Esophagus (tissue), 2 donors: Measurements from ENCODE around the gene LGALS4. TPM values are rescaled to one million over a fixed set of nuclear protein-coding genes. Genes with fewer than 3 reads are reported as not detected.
"Not testable (repeated sequence)": the region's sequence is repeated elsewhere in the genome, so short reads cannot be mapped to it uniquely, and the experiment has no call there.

Experiments used
- H3K27ac ChIP-seq, 2 donors: one replicate each; pipeline ENCODE4 v1.5.1; 2013; ENCODE audit warnings: low read depth in 2 of 2, mild to moderate bottlenecking in 2 of 2, inconsistent platforms in 1 of 2, low read length in 1 of 2, moderate library complexity in 1 of 2
- H3K27me3 ChIP-seq, 2 donors: one replicate each; pipeline ENCODE4 v1.6.1; 2013; ENCODE audit warnings: low read length in 2 of 2, control low read depth in 1 of 2, mild to moderate bottlenecking in 1 of 2; ENCODE audit not compliant: insufficient read depth in 2 of 2, control insufficient read depth in 1 of 2
- H3K36me3 ChIP-seq, 2 donors: one replicate each; pipeline ENCODE4 v1.6.1; 2013; ENCODE audit warnings: low read length in 1 of 2; ENCODE audit not compliant: control insufficient read depth in 2 of 2, insufficient read depth in 2 of 2
- H3K4me1 ChIP-seq, 2 donors: one replicate each; pipeline ENCODE4 v1.6.1; 2013; ENCODE audit warnings: low read length in 1 of 2; ENCODE audit not compliant: control insufficient read depth in 2 of 2, insufficient read depth in 2 of 2
- H3K4me3 ChIP-seq, 2 donors: one replicate each; pipeline ENCODE4 v1.5.1; 2013; ENCODE audit warnings: low read length in 2 of 2, mild to moderate bottlenecking in 2 of 2, low read depth in 1 of 2, moderate library complexity in 1 of 2
- H3K9me3 ChIP-seq, 2 donors: one replicate each; pipeline ENCODE4 v1.6.1; 2013; ENCODE audit warnings: mild to moderate bottlenecking in 2 of 2, low read depth in 1 of 2, low read length in 1 of 2, moderate library complexity in 1 of 2; ENCODE audit not compliant: control insufficient read depth in 2 of 2, insufficient read depth in 1 of 2
- WGBS, 2 donors: extraction: QIAGEN DNeasy Blood & Tissue Kit; methylation state at CpG; one replicate each; pipeline ENCODE4 v1.1.7; 2013; 5-methylcytosine and 5-hydroxymethylcytosine counted together
- polyA plus RNA-seq, 2 donors: library from polyadenylated mRNA; stranded (reverse); fragments of 200-250 nt; gene quantifications; one replicate each; pipeline ENCODE4 v1.2.3, GENCODE V29; 2013
- donor health status: healthy with polysubstance abuse.
- donor health status: Bipolar disorder and iron deficiency.

The LGALS4 gene
- polyA plus RNA-seq, 2 donors, result 0.66 to 2.3 TPM

GRCh38 chr19:38790507-38791403 lies 22.0 kb downstream of the LGALS4 start:
- H3K4me1 ChIP-seq, result peaks cover 3 to 15% of the 10 kb centered on the region in 2 donors

GRCh38 chr19:38788478-38789243 lies 24.1 kb downstream of the LGALS4 start, which contains the start of gene LGALS7B:
TSS of gene LGALS7B (plus strand) at chr19:38789200. CDS start at chr19:38789227, 27 bp downstream.
- no peaks in the 10 kb centered on the region for H3K9me3 ChIP-seq
- peaks cover 3 to 14% of the 10 kb centered on the region in 2 donors for H3K4me1 ChIP-seq
- H3K27me3 ChIP-seq, result no peaks in the 10 kb centered on the region
- 47 to 59% methylated on average over 10 to 13 of the region's 17 CpGs for WGBS, 2 donors
- H3K27ac ChIP-seq, result peak within 1 kb of the TSS; percentile 93 to 95
- H3K36me3 ChIP-seq, result no peaks in the 10 kb centered on the region
- peak within 1 kb of the TSS in 1 of 2 donors; percentile 0 for H3K4me3 ChIP-seq

More at GRCh38 chr19:38790507-38791403, 22.0 kb downstream of the LGALS4 start:
- WGBS, 2 donors, result 43 to 63% methylated on average over 14 to 19 of the region's 49 CpGs
- peak overlapping the region; percentile 77 to 89 for H3K27ac ChIP-seq
- H3K4me3 ChIP-seq, result peak overlapping the region in 1 of 2 donors; percentile 11
- not testable (repeated sequence) for H3K36me3 ChIP-seq, H3K27me3 ChIP-seq, H3K9me3 ChIP-seq

- H3K27me3 ChIP-seq, result no peaks in the 10 kb centered on the region
- no peak overlapping the region for H3K4me3 ChIP-seq
- H3K4me1 ChIP-seq, result peaks cover 3 to 8% of the 10 kb centered on the region in 2 donors
- H3K36me3 ChIP-seq, result no peaks in the 10 kb centered on the region
- peak overlapping the region; percentile 85 to 87 for H3K27ac ChIP-seq
- H3K9me3 ChIP-seq, result no peaks in the 10 kb centered on the region
- WGBS, 2 donors, result 54 to 61% methylated on average over 11 of the region's 11 CpGs
These were observed 26.0 kb downstream of the LGALS4 start for GRCh38 chr19:38786572-38787265.

- 92 to 94% methylated on average over 3 of the region's 3 CpGs for whole genome bisulfite sequencing, 2 donors
- not testable (repeated sequence) for H3K36me3 ChIP-seq, H3K4me1 ChIP-seq, H3K27me3 ChIP-seq, H3K27ac ChIP-seq, H3K4me3 ChIP-seq, H3K9me3 ChIP-seq
These were observed 26.7 kb downstream of the LGALS4 start for GRCh38 chr19:38786061-38786460.

GRCh38 chr19:38785187-38785699 lies 27.5 kb downstream of the LGALS4 start:
- peaks cover 3 to 8% of the 10 kb centered on the region in 2 donors for H3K4me1 ChIP-seq
- no peak overlapping the region for H3K27ac ChIP-seq
- H3K4me3 ChIP-seq, result no peak overlapping the region
- no peaks in the 10 kb centered on the region for H3K27me3 ChIP-seq
- H3K36me3 ChIP-seq, result no peaks in the 10 kb centered on the region
- WGBS, 2 donors, result 95 to 97% methylated on average over 7 of the region's 7 CpGs
- no peaks in the 10 kb centered on the region for H3K9me3 ChIP-seq

GRCh38 chr19:38784224-38784623 lies 28.5 kb downstream of the LGALS4 start:
- H3K27ac ChIP-seq, result no peak overlapping the region
- no peak overlapping the region for H3K4me3 ChIP-seq
- no peaks in the 10 kb centered on the region for H3K27me3 ChIP-seq
- no peaks in the 10 kb centered on the region for H3K36me3 ChIP-seq
- 69 to 82% methylated on average over 3 of the region's 3 CpGs for WGBS, 2 donors
- no peaks in the 10 kb centered on the region for H3K9me3 ChIP-seq
- peaks cover 3 to 8% of the 10 kb centered on the region in 2 donors for H3K4me1 ChIP-seq

- 90 to 94% methylated on average over 13 of the region's 13 CpGs for WGBS, 2 donors
- H3K9me3 ChIP-seq, H3K27me3 ChIP-seq, H3K4me3 ChIP-seq, H3K4me1 ChIP-seq, H3K27ac ChIP-seq, H3K36me3 ChIP-seq: not testable (repeated sequence)
These were observed 30.5 kb downstream of the LGALS4 start for GRCh38 chr19:38782212-38782611.

GRCh38 chr19:38781058-38781457 lies 31.7 kb downstream of the LGALS4 start:
- no peaks in the 10 kb centered on the region for H3K36me3 ChIP-seq
- H3K9me3 ChIP-seq, result no peaks in the 10 kb centered on the region
- no peak overlapping the region for H3K4me3 ChIP-seq
- no peaks in the 10 kb centered on the region for H3K4me1 ChIP-seq
- no peaks in the 10 kb centered on the region for H3K27me3 ChIP-seq
- 70 to 83% methylated on average over 7 of the region's 7 CpGs for WGBS, 2 donors
- H3K27ac ChIP-seq, result no peak overlapping the region

GRCh38 chr19:38780443-38780842 lies 32.3 kb downstream of the LGALS4 start:
- Histone ChIP-seq H3K4me1 (no peaks in the 10 kb centered on the region), H3K4me3 (no peak overlapping the region), H3K27me3 (no peaks in the 10 kb centered on the region), H3K27ac (no peak overlapping the region), H3K36me3 (no peaks in the 10 kb centered on the region), H3K9me3 (no peaks in the 10 kb centered on the region)
- WGBS, 2 donors, result 83 to 84% methylated on average over 7 of the region's 7 CpGs
